Left colon (tissue), 2 donors: ENCODE measurements around the gene DCP1B. TPM values are rescaled to one million over a fixed set of nuclear protein-coding genes. Genes with fewer than 3 reads are reported as not detected.

Experiments used
- ATAC-seq: fragments of 200-7000 bp; cut with Tn5 transposase; one replicate; pipeline ENCODE4 v1.9.1; 2020; ENCODE audit warnings: mild to moderate bottlenecking, moderate library complexity
- DNase-seq, 2 donors: peaks; one replicate each; pipeline ENCODE4 v3.0.0-alpha.2; 2020
- intact Hi-C, 2 donors: fragments of 100-400 bp; cut with DNase I in 1 of 2; cut with micrococcal nuclease in 1 of 2; formaldehyde crosslinking; loops; one replicate each; pipeline versions ENCODE4 v1.11.2 to v1.14.0; 2022; cut with DNase I, micrococcal nuclease
- total RNA-seq, 2 donors: library from RNA; stranded (reverse); fragmentation: NEBNext Ultra II Directional; extraction: Animal tissue kit (Norgen Biotek cat#: 25700); gene quantifications; one replicate each; pipeline ENCODE4 v1.2.1, GENCODE V29; 2021
- donor health status: DM: no; HTN: no; CAD: no.
- donor health status: DM: yes; HTN: yes; CAD: no.

The DCP1B gene
- total RNA-seq, 2 donors from 2014 or later, result 7.9 to 10.9 TPM

DNA sequence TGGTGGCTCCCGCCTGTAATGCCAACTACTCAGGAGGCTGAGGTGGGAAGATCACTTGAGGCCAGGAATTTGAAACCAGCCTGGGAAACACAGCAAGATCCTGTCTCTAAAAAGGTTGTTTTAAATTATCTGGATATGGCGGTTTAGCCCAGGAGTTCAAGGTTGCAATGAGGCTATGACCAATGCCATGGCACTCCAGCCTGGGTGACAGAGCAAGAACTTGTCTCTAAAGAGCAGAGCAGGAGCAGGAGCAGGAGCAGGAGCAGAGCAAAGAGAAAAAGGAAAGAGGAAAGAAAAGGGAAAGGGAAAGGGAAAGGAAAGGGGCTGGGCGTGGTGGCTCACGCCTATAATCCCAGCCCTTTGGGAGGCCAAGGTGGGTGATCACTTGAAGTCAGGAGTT, 15.1 kb downstream of the DCP1B start:
- ATAC-seq, result no peak
- no peak for DNase-seq
- intact Hi-C loops, result no loop called here

DNA sequence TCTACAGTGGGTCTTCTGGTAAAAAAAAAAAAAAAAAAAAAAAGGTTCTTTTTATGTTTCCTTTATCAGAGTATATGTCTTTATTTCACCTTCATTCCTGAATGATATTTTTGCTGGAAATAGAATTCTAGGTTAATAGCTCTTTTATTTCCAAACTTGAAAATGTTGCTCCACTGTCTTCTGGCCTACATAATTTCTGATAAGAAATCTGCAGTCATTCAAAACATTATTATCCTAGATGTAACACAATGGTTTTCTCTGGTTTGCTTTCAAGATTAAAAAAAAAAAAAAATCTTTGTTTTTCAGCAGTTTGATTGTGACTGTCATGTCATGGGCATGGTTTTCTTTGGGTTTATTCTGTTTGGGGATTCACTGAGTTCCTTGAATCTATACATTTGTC, 19.5 kb downstream of the DCP1B start:
- no peak for DNase-seq

DNA sequence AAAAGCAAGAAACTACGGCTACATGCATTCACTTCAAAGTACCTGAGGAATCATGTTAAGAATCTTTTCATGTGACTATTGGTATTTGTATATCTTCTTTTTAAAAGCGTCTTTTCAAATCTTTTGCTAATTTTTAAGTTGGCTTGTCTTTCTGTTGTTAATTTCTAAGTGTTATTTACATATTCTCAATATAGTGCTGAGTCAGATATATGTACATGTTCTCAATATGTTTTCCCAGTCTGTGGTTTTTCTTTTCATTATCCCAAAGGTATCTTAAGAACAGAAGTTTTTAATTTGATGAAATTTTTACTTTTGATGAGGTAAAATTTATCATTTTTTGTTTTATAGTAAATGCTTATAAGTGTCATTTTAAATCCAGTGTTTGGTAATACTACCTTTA, 24.0 kb downstream of the DCP1B start:
- DNase-seq (no peak), ATAC-seq (no peak)
- intact Hi-C loops, result no loop called here

More for the DNA sequence above, 19.5 kb downstream of the DCP1B start:
- intact Hi-C loops, result no loop called here
- ATAC-seq, result no peak

DNA sequence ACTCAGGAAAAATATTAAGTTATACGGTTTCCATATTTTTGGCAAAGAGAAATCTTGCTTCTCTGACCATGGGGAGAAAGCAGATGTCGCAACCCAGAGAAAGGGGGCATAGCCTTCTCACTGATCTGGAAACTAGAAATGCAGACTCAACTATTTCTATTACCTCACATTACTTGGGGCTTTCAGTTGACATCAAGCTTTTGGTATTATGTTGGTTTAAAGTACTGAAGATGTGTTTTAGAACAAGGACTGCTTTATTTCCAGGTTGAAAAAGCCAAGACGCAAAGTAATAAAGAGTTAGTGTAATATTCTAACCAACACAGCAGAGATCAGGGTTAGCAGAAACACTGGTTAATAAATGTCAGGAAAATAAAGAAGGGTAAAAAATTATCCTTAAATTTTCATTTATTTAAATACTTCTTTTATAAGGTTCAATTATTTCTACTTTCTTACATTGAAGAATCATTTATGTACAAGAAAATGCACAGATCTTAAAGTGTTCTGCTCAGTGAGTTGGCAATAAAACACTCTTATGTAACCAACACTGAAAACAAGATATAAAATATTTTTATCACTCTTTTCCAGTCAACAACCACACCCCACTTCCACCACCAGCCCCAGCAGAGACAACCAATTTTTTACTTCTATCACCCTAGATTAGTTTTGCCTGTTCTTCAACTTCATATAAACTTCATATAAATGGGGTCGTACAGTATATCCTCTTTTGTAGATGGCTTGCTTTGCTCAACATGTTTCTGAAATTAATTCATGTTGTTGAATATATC, 26.0 kb downstream of the DCP1B start:
- intact Hi-C loops, result no loop called here
- ATAC-seq, result peak; percentile 51
- no peak for DNase-seq

DNA sequence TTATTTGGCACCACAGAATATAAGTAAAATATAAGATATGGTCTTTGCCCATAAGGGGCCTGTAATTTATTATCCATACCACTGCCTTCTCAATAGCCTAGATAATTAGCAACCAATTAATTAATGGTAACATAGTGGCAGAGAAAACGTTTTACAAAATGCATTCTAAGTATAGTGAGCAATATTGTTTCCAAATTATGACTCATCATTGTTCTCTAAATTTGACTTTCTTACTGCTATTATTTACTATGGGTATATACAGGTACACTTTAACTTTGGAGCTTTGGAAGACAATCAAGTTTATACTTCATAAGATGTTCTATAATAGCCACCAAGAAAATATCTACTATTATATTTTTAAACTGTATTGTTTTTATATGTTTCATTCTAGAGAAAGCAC, 26.7 kb downstream of the DCP1B start:
- ATAC-seq, result no peak
- DNase-seq, result no peak
- intact Hi-C loops, result no loop called here

DNA sequence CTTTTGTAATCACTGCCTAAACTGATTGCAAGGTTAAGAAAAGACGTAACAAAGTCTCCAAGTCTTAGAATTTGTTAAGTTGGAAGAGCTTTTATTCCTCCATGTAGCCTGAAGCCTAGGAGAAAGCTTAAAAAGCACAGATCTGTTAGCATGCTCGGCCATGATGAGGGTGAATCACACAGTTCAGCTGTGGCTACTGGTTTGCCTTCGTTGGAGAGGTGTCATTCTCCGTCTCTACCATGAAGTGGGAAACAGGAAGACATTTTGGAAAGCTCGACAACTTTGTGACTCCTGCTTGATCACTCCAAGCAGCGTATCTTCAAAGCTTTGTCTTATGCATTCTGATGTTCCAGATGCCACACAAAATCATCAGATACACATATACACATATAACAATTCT, 27.1 kb downstream of the DCP1B start:
- no peak for ATAC-seq
- intact Hi-C loops, result no loop called here
- DNase-seq, result no peak

DNA sequence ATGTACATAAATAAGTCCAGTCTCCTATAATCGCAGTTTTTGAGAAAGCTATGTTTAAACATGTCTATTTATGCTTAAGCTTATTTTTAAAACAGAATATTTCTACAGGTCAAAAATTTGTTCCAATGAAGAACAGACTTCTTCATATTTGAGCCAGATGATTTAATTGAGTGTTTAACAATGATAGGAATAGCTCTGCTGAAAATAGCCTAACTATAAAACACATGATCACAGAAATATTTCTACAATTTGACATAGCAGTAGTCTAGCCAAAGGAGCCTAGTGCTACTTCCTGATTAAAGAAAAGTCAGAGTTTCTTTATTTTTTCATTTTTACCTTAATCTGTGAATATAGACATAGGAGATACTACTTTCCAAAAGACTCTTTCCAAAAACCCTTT, 29.4 kb downstream of the DCP1B start:
- intact Hi-C loops, result no loop called here
- ATAC-seq, result no peak
- DNase-seq, result no peak

DNA sequence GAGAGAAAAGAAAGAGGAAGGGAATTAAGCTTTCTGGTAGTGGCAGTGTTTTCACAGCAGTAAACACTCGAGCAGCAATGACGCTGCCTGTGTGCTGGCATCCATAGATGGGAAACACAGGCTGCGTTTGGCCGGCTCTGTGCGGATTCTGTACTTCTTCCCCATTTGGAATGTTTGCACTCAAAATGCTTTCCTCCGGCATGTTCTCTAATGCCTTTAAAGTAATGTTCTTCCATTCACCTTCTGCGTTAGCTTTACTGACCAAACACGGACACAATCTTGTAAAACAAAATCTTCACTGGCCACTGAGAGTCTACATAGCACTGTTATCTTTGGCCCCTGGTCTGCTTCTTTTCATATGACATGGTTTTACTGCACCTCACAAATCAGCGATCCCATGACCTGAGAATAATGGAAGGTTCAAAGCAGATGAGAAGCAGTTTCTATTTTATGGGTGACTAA, 31.4 kb downstream of the DCP1B start:
- DNase-seq (peak in 1 of 2 donors; percentile 71), ATAC-seq (no peak)
- intact Hi-C loops, result no loop called here

DNA sequence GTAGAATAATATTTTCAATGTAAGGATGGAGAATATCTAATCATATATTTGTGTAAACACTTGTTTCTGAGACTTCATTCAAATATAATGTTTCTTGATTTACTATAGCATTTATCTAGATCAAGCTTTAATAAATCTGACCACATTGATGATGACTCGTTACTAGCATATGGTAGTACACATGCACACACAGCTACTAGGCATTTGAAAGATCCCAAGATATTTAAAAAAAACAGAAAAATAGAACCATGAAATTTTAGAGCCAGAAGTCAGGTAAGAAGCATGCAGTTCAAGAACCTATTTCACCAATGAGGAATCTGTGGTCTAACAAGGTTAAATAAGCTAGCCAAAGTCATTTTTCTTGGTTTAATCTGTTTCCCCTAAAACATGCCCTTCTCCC, 32.0 kb downstream of the DCP1B start:
- DNase-seq (no peak), ATAC-seq (no peak)
- intact Hi-C loops, result no loop called here

DNA sequence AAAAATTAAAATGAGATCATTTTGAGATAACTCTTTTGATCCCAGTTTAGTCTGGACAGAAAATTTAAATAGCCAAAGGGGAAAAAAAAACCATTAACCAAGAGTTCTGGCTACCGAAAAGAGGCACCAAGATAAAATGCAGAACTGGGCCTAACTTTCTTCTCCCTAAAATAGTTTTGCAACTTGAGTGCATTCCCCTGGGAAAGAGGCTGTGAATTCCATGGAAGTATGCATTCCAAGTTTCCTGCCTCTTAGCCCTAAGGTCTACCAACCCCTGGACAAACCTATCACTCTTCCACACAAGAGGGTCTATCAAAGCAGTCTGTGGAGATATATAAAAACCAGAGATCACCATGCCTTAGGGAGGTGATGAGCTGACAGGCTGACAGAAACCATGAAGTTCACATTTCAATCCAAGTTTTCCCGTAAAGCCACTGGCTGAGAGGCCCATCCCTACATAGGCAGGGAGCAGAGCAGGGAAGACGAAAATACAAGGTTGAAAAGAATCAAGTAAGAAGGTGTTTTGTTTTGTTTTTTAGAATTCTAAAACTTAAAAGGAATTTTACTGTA, 33.8 kb downstream of the DCP1B start:
- intact Hi-C loops, result no loop called here
- ATAC-seq (no peak), DNase-seq (no peak)

DNA sequence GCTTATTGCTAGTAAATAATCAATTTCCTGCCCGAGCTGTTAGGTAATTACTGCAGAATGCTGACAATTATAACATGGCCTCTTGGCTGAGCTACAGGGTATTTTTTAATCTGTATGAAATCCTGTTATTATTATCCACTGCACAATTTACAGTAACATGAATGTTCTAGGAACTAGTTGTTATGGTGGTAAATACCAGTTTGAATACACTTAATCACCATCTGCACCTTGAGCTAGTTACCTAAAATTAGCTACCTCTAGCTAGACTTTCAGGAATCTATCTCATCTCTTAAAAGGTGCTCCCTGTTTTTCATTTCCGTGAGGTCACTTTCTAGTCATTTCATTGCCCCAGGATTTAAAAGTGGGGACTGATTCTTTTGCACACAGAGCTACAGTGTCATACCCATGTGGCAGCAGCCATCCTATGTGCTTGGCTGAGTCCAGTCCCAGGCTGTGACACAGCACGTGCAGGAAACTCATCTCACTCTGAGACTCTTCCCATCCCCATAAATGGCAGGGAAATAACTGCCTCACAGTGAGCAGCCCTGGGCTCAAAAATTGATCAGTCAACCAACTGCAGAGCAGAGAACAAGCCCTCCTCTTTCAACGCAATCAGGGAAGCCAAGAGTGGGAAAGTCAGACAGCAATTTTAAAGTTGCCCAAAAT, 37.6 kb downstream of the DCP1B start:
- intact Hi-C loops, result no loop called here
- DNase-seq (no peak), ATAC-seq (no peak)

DNA sequence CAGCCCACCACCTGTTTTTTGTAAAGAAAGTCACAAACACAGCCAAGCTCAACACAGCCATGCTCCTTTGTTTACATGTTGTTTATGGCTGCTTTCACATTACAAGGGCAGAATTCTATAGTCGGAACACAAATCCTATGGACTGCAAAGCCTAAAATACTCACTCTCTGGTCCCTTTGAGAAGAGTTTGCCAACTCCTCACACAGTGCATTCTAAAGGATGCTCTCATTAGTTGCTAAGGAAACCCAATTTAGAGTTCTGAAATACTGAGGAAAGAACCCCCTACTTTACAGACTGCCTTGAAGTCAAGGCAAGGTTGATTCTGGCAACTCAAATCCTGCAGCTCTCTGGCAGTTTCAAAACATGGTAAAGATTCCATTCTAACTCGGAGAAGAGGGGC, 38.3 kb downstream of the DCP1B start:
- DNase-seq (no peak), ATAC-seq (no peak)

DNA sequence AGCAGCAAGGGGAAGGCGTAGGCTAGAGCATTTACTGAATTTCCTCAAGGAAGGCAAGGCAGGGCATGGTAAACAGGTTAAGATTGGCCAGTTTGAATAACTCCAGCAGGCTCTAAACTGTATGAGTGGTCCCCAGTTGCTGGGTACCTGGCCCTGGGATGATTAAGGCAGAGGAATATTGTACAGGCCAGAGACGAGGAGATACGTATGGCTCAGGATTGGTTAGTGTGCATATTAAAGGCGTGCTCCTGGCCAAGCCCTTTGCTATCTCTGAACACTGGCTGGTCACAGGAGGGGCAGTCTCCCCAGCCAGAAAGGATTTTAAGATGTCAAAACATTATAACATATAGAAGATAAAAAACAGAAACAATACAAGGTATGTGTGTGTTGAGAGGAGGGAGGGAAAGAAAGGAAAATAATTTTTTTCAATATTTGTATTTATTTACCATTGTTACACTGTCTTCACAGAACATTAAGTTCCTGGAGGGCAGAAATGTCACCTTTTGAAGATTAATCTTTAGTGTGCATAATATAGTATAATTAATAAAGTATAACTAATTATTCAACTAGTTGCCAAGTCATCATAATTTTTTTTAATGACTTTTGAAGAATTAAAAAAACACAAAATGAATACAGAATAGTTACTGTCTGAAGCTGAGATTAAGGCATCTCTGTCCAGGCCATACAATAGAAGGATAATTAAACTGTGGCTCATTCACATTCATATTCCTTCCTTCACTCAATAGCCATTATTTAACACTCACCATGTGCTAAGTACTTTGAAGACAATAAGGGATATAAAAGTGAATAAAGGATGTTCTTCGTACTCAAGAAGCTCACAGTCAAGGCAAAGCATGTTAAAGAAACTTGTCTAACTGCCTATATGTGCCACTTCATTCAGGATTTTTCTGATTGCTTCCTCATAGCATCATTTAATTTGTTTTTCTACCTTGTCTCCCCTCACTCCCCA, 41.9 kb downstream of the DCP1B start:
- DNase-seq, result no peak
- intact Hi-C loops, result no loop called here
- ATAC-seq, result no peak

More for the DNA sequence above, 38.3 kb downstream of the DCP1B start:
- intact Hi-C loops, result no loop called here

DNA sequence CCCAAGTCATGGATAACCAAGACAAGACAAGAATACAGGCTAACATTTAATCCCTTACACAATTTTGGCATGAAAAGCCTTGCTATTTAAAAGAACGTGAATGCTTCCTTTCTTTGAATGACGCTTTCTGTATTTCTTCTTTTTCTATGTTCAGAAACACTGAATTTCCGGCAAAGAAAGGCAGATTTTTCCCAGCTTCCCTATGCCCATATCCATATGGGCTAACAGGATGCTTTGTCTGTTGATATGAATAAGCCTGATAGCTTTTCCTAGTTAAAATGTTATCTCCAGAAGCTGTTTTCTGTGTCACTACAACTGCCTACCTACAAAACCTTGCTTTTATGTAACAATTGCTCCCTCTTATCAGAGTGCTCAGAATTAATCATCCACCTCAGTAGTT, 47.5 kb downstream of the DCP1B start:
- intact Hi-C loops, result no loop called here
- DNase-seq (no peak), ATAC-seq (no peak)

DNA sequence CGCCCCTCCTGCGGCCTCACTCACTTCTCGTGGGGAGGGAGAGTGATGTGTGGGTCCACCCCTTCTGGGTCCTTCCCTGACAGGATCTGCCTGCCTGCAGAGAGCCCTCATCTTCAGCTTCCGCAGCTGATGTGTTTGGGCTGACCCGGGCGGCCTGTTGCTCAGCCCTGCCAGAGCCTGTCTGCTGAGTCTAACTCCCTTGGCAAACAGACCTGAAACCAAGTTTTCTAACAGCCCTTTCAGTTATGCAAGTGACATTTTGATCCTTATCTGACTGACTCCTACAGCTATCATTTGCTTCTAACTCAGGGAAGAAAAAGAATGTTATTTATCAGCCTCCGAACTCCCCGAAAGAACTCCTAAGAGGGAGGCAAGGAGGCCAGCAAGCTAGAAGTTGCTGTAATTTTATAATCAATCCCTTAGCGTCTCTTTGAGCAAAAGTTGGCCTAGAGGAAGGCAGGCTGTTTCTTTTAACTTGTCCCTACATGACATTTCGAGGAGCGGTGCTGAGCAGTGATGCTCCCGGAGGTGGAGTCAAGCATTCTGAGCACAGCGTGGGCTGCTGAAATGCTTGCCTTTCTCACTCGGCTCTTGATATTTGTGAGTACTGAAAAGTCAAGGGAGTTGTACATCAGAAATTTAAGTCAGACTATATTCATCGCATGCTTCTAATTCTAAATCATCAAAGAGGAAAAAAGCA, 54.3 kb downstream of the DCP1B start:
- ATAC-seq (peak; percentile 20), DNase-seq (peak in 1 of 2 donors; percentile 47)
- intact Hi-C loops, result no loop called here

DNA sequence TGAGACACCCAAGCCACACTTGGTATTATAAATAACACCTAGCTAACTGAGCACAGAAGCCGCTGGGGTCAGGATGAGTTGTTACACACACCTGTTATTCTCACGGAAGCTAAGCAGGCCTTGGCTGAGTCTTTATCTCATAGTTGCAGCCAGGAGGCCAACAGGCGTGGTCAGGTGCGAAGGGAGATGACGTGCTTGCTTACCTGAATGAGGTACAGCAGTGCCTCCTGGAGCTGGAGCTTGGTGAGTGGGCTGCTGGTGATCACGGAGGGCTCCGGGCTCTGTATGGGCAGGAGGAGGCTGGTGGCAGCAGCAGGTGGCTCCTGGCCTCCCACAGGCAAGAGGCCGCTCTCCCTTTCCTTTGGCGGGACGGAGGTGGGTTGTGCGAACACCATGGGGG, 55.4 kb downstream of the DCP1B start:
- intact Hi-C loops, result no loop called here
- ATAC-seq, result peak; percentile 82

DNA sequence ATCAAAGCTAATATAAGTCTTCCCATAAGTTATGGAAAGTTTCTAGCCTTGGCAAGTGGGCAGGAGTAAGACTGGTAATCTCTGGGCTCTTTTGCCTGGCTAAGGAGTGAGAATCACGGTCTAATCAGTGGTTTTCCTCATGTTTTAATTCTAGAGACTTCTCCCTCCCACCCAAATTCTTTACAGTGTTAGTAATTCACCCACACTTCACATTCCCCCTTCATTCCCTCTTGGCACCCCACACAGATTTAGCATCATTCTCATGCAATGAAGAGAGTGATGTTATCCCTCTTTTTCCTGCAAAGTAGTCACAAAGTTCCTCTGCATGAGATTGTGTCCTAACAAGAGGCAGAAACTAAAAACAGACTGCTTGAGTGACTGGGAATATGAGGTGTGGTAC, 57.2 kb downstream of the DCP1B start:
- intact Hi-C loops, result no loop called here
- DNase-seq, result no peak
- no peak for ATAC-seq

More for the DNA sequence above, 55.4 kb downstream of the DCP1B start:
- no peak for DNase-seq

DNA sequence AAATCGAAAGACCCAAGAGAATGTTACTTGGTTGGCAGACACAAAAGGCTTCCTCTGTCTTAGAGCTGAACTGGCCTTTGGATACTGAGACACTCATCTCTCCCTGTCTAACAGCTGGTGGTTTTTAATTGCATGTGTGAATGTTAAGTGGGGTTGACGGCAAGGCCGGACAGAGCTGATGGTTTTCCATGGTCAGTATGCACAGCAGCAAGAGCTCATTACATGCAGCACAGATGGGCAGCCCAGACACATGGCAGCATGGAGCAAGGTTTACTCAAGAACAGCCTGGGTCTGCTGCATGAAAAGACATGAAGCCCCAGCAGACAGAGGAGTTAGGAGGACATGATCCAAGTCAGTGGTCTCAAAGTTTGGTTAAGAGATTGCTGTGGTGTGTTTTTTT, 58.0 kb downstream of the DCP1B start:
- no peak for DNase-seq
- intact Hi-C loops, result no loop called here
- no peak for ATAC-seq
